DOHH2 (cell line): ENCODE data around the gene SFTPA2.

Experiments
- H3F3A ChIP-seq: fragments of 200-600 bp; sonication (generic), shearing (Covaris generic); 2 replicates; pipeline ENCODE4 v1.6.0; 2016; ENCODE audit warnings: antibody characterized with exemption, mild to moderate bottlenecking; ENCODE audit not compliant: control insufficient read depth, insufficient read depth
- H3K27ac ChIP-seq: fragments of 200-600 bp; sonication (generic); 2 replicates; pipeline ENCODE4 v1.5.1; 2014; ENCODE audit warnings: low read depth, mild to moderate bottlenecking, low read length, moderate library complexity
- H3K27me3 ChIP-seq: fragments of 200-600 bp; sonication (generic); 2 replicates; pipeline ENCODE4 v1.6.1; 2014; ENCODE audit warnings: mild to moderate bottlenecking, low read length, mixed read lengths; ENCODE audit not compliant: control insufficient read depth
- H3K36me3 ChIP-seq: fragments of 200-600 bp; sonication (generic); 2 replicates; pipeline ENCODE4 v1.6.1; 2014; ENCODE audit warnings: mild to moderate bottlenecking, low read length, moderate library complexity, mixed read lengths; ENCODE audit not compliant: control insufficient read depth
- H3K4me1 ChIP-seq: fragments of 200-600 bp; sonication (generic); 2 replicates; pipeline ENCODE4 v1.6.1; 2014; ENCODE audit warnings: mild to moderate bottlenecking, low read length, mixed read lengths; ENCODE audit not compliant: control insufficient read depth
- H3K4me2 ChIP-seq: fragments of 200-600 bp; sonication (generic); 2 replicates; pipeline ENCODE4 v1.6.0; 2014; ENCODE audit warnings: mild to moderate bottlenecking, low read length, moderate library complexity
- H3K4me3 ChIP-seq: fragments of 200-600 bp; sonication (generic); 2 replicates; pipeline ENCODE4 v1.5.1; 2014; ENCODE audit warnings: mild to moderate bottlenecking, low read length, mixed read lengths
- H3K79me2 ChIP-seq: fragments of 200-600 bp; sonication (generic); 2 replicates; pipeline ENCODE4 v1.6.1; 2014; ENCODE audit warnings: mild to moderate bottlenecking, low read length, mixed read lengths; ENCODE audit not compliant: control insufficient read depth
- H3K9me2 ChIP-seq: fragments of 200-600 bp; sonication (generic); replicated peaks from 2 replicates; pipeline ENCODE4 v1.6.1; 2014; ENCODE audit warnings: mild to moderate bottlenecking, low read length, mixed read lengths; ENCODE audit not compliant: control insufficient read depth
- H3K9me3 ChIP-seq: fragments of 200-600 bp; sonication (generic); 2 replicates; pipeline ENCODE4 v1.6.1; 2014; ENCODE audit warnings: antibody characterized with exemption, low read length, mixed read lengths; ENCODE audit not compliant: control insufficient read depth, insufficient read depth
- H4K20me1 ChIP-seq: fragments of 200-600 bp; sonication (generic); 2 replicates; pipeline ENCODE4 v1.6.0; 2014; ENCODE audit warnings: low read depth, mild to moderate bottlenecking, antibody characterized with exemption, low read length, moderate library complexity; ENCODE audit not compliant: control insufficient read depth, insufficient read depth
- CTCF ChIP-seq: fragments of 200-600 bp; sonication (generic); IDR thresholded peaks from one replicate; pipeline ENCODE4 v1.5.1; 2014; ENCODE audit warnings: antibody characterized with exemption, mild to moderate bottlenecking, low read depth, low read length; ENCODE audit not compliant: poor library complexity, severe bottlenecking
- EZH2phosphoT487 ChIP-seq: fragments of 200-600 bp; sonication (generic); IDR thresholded peaks from 2 replicates; pipeline ENCODE4 v1.6.1; 2017; ENCODE audit warnings: borderline replicate concordance, mild to moderate bottlenecking, antibody characterized with exemption, low read length, moderate library complexity, mixed read lengths

The SFTPA2 gene

GRCh38 chr10:79563426-79563825, 3.2 kb upstream of the SFTPA2 start:
- no peak overlapping the region for H3K27ac ChIP-seq
- 0 out of 2 replicates have a peak, but pooled peaks cover 3% of the 10 kb centered on the region for H3K27me3 ChIP-seq
- no peaks in the 10 kb centered on the region for H3K9me3 ChIP-seq
- H3K4me3 ChIP-seq, result no peak overlapping the region
- H3K9me2 ChIP-seq, result no peaks in the 10 kb centered on the region
- no peaks in the 10 kb centered on the region for H3K79me2 ChIP-seq
- TF ChIP-seq CTCF (no peak), EZH2phosphoT487 (no peak)
- H3K4me1 ChIP-seq, result no peaks in the 10 kb centered on the region
- no peaks in the 10 kb centered on the region; the same call in 1 of the 2 replicates for H4K20me1 ChIP-seq
- H3K4me2 ChIP-seq, result no peak overlapping the region
- no peaks in the 10 kb centered on the region for H3K36me3 ChIP-seq
- H3F3A ChIP-seq, result no peaks in the 10 kb centered on the region

DNA sequence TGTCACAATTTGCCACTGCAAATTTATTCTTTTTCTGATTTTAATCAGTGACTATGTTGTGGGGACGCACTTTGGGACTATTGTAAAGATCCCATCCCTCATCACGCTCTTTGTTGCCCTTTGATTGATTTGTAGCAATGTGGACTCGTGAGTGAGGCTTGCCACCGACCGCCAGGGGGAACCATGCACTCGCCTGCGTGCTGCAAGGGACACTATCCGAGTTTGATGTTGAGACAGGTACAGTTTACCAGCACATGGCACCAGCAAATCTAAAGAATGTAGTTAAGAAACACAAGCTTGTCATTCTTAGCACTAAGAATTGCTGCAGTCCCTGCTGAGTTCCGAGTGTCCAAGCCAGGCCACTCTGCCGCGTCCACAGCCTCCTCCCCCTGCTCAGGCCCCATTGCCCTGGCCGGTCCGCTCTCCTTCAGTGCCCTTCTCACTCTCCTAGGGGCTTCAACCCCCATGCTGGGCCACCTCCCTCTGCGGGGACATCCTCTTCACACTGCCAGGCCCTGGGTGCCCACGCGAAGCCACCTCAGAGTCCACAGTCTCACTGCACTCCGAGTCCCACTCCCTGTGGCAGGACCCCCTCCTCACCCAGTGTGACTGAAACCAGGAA, 2.0 kb upstream of the SFTPA2 start:
- no peaks in the 10 kb centered on the region; the same call in 1 of the 2 replicates for H4K20me1 ChIP-seq
- H3K36me3 ChIP-seq, result no peaks in the 10 kb centered on the region
- no peaks in the 10 kb centered on the region for H3F3A ChIP-seq
- no peaks in the 10 kb centered on the region for H3K79me2 ChIP-seq
- H3K4me1 ChIP-seq, result no peaks in the 10 kb centered on the region
- H3K9me2 ChIP-seq, result no peaks in the 10 kb centered on the region
- no peak overlapping the region for H3K4me2 ChIP-seq
- no peak overlapping the region for H3K27ac ChIP-seq
- TF ChIP-seq EZH2phosphoT487, result no peak
- peak; percentile 79 for TF ChIP-seq CTCF
- H3K4me3 ChIP-seq, result no peak overlapping the region
- H3K9me3 ChIP-seq, result no peaks in the 10 kb centered on the region
- H3K27me3 ChIP-seq, result 0 out of 2 replicates have a peak, but pooled peaks cover 3% of the 10 kb centered on the region

GRCh38 chr10:79561257-79561656, 1.1 kb upstream of the SFTPA2 start:
- H3K4me1 ChIP-seq, result no peaks in the 10 kb centered on the region
- no peaks in the 10 kb centered on the region; the same call in 1 of the 2 replicates for H4K20me1 ChIP-seq
- H3K27me3 ChIP-seq, result 0 out of 2 replicates have a peak, but pooled peaks cover 3% of the 10 kb centered on the region
- H3K4me3 ChIP-seq, result no peak overlapping the region
- TF ChIP-seq CTCF (no peak), EZH2phosphoT487 (no peak)
- H3K9me2 ChIP-seq, result no peaks in the 10 kb centered on the region
- H3K9me3 ChIP-seq, result no peaks in the 10 kb centered on the region
- no peak overlapping the region for H3K27ac ChIP-seq
- H3K4me2 ChIP-seq, result no peak overlapping the region
- no peaks in the 10 kb centered on the region for H3K79me2 ChIP-seq
- H3F3A ChIP-seq, result no peaks in the 10 kb centered on the region
- no peaks in the 10 kb centered on the region for H3K36me3 ChIP-seq
